Erythroblast (primary cell): Measurements from ENCODE around the gene MTPN.
A peak's percentile ranks its signal among the peaks of the same experiment; 100 is the strongest.

ENCODE experiments used
- DNase-seq, 2 experiments: peaks; one replicate each; lab custom pipeline; 2025; lab: John Stamatoyannopoulos, UW
- GATA1 ChIP-seq: IDR thresholded peaks from 2 replicates; pipeline ENCODE4 v1.6.1; 2011; ENCODE audit warnings: low read depth, mild to moderate bottlenecking, control low read depth, low read length, moderate library complexity
- POLR2A ChIP-seq: IDR thresholded peaks from 2 replicates; pipeline ENCODE4 v1.6.1; 2011; ENCODE audit warnings: mild to moderate bottlenecking, low read length

MTPN gene

GRCh38 chr7:135977007-135977741 is at the start of gene MTPN:
TSS of gene MTPN (minus strand) at chr7:135977359. CDS start at chr7:135977100, 259 bp downstream.
- peak; percentile 96 to 97 for DNase-seq
- TF ChIP-seq POLR2A (peak; percentile 87), GATA1 (no peak)

GRCh38 chr7:136026209-136026608 is 49.0 kb upstream of the MTPN start:
- DNase-seq = no peak
- TF ChIP-seq GATA1 (no peak), POLR2A (no peak)

- no peak for DNase-seq
- no peak for TF ChIP-seq POLR2A
These were observed 46.1 kb upstream of the MTPN start for GRCh38 chr7:136023134-136023869.

- no peak for DNase-seq
- no peak for TF ChIP-seq GATA1
- TF ChIP-seq POLR2A = no peak
These were observed 43.4 kb upstream of the MTPN start for GRCh38 chr7:136020556-136020955.

- DNase-seq = no peak
- TF ChIP-seq POLR2A (no peak), GATA1 (no peak)
These were observed 40.9 kb upstream of the MTPN start for GRCh38 chr7:136018104-136018503.

- no peak for DNase-seq
- TF ChIP-seq POLR2A (no peak), GATA1 (no peak)
These were observed 39.7 kb upstream of the MTPN start for GRCh38 chr7:136016649-136017395.

- no peak for TF ChIP-seq POLR2A
- no peak for TF ChIP-seq GATA1
These were observed 38.5 kb upstream of the MTPN start for GRCh38 chr7:136015638-136016037.

GRCh38 chr7:136014659-136015058 is 37.5 kb upstream of the MTPN start:
- no peak for DNase-seq
- no peak for TF ChIP-seq GATA1
- no peak for TF ChIP-seq POLR2A

More at GRCh38 chr7:136015638-136016037, 38.5 kb upstream of the MTPN start:
- DNase-seq = no peak

GRCh38 chr7:136012238-136012637 is 35.1 kb upstream of the MTPN start:
- DNase-seq = no peak
- no peak for TF ChIP-seq POLR2A
- TF ChIP-seq GATA1 = no peak

- TF ChIP-seq GATA1 (no peak), POLR2A (no peak)
- peak; percentile 44 to 71 for DNase-seq
These were observed 32.4 kb upstream of the MTPN start for GRCh38 chr7:136009488-136010079.

- no peak for TF ChIP-seq POLR2A
- TF ChIP-seq GATA1 = no peak
- no peak for DNase-seq
These were observed 29.0 kb upstream of the MTPN start for GRCh38 chr7:136006208-136006607.

GRCh38 chr7:136004083-136004482 is 26.9 kb upstream of the MTPN start:
- TF ChIP-seq POLR2A (no peak), GATA1 (no peak)
- DNase-seq = no peak

- no peak for DNase-seq
- TF ChIP-seq POLR2A (no peak), GATA1 (no peak)
These were observed 25.6 kb upstream of the MTPN start for GRCh38 chr7:136002802-136003201.
